GM21737 (cell line): Measurements from ENCODE around the gene VPS9D1.

Experiments used
- ATAC-seq: cut with Tn5 transposase; IDR thresholded peaks from one replicate; pipeline ENCODE4 v1.9.1; 2021; ENCODE audit warnings: mild to moderate bottlenecking, moderate library complexity; ENCODE audit not compliant: unreplicated experiment

Gene VPS9D1

DNA sequence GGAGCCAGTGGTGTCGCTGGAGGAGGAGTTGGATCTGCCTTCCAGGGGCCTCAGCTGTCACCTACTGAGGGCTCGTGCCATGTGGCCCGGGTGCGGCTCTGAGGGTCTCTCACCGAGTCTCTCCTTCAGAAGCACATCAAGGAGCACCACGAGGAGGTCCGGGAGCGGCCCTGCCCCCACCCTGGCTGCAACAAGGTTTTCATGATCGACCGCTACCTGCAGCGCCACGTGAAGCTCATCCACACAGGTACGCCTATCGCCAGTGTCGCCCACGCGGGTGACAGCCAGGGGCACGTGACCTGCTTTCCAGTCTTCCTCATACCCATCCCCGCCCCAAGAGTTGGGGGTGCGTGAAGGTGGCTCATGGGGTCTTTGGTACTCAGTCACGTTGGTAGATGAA lies 13.1 kb upstream of the VPS9D1 start:
- no peak for ATAC-seq

DNA sequence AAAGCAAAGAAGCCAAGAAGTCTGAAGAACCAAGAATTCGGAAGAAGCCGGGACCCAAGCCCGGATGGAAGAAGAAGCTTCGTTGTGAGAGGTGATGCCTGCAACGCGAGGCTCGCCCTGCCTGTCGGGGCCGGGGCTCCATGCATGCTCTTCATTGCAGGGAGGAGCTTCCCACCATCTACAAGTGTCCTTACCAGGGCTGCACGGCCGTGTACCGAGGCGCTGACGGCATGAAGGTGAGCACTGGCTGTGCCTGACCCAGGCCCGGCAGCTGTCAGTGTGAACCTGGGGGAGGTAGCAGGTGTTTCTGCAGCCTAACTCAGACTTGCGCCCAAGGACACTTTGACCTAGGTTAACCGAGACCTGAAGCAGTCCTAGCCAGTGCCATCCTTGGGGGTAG lies 12.6 kb upstream of the VPS9D1 start:
- ATAC-seq = no peak

DNA sequence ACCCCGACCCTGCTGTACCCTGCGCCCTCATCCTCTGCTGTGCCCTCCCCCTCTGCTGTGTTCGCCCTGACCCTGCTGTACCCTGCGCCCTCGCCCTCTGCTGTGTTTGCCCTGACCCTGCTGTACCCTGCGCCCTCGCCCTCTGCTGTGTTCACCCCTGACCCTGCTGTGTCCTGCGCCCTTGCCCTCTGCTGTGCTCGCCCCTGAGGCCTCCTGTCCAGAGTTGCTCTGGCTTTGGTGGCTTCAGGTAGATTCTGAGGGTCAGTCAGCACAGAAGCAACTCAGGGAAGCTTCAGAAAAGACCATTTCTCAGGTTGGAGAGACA lies 12.2 kb upstream of the VPS9D1 start:
- no peak for ATAC-seq

DNA sequence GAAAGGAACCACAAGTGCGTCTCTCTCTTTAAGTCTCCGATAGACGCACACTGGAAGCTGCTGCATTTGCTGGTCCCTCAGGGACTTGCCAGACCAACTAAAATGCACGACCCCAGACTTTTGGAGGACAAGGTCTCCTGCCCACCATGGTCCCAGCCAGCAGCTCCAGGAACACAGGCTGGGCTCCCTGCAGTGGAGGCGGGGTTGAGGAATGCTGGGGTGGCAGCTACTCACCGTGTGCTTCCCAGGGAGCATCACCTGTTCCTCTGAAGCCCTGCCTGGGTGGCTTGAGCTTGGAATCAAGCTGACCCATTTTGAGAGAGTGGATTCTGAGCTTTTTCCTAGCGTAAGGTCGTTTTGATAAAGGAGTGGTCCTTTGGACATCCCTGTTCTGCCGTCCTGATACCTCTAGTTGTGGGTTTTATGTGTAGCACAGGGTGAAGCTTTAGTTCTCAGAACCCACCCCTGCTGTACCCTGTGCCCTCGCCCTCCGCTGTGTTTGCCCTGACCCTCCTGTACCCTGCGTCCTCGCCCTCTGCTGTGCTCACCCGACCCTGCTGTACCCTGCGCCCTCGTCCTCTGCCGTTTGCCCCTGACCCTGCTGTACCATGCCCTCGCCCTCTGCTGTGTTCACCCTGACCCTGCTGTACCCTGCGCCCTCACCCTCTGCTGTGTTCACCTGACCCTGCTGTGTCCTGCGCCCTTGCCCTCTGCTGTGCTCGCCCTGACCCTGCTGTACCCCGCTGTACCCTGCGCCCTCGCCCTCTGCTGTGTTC lies 11.6 kb upstream of the VPS9D1 start:
- no peak for ATAC-seq

DNA sequence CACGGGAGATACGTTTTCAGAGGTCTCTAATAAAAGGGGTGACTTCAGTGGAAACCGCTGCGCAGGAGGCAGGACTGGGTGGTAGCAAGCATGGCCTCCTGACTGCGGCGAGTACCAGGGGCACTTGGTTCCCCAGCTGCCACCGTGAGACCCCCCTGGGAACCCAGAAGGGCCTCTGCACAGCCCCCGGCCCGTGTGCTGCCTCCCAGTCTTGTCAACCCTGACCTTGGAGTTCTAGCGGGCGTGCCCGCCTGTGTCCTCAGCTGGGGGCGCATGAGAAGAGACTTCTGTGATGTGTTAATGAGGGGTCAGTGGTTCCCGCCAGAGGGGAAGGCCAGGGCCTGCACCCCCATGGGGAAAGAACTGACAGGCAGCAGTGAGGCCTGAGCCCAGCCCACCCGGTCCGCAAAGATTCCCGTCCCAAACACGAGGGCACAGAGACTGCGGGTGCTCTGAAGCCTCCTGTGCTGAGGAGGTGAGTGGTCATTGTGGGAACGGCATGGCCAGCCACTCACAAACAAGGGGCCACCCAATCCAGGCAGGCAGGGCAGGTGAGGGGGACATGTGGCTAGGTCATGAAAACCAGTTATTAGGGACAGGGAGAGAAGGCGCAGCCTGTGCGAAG lies 10.0 kb upstream of the VPS9D1 start:
- ATAC-seq = no peak

DNA sequence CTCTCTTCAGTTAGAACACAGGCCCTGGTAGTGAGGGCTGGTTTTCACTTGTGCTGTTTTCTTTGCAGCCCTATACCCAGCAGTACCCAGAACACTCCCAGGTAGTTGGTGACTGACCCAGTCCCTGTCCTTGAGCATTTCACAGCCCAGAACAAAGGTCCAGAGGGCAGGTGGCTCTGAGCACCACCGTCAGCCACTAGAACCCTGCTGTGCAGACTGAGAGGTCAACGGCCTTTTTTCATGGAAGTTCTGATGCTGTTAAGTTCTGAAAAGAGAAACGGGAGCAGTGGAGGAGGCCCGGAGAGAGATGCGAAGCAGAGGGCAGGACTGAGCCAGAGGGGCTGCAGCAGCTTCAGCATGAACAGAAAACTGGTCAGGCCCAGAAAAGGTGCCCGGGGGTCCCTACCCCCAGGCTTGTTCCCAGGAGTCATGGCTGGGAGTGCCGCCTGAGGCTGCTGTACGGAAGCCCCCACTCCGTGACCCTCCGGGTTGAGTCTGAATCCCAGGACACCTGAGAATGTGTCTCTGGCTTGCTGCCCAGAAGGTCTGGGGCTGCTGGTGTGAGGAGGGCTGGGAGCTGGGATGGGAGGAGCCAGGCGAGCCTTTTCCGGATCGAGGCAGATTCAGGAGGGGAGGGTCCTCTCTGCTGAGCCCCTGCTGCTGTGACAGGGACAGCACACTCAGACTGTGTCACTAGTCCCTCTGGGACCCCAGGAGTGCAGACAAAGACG lies 9.3 kb upstream of the VPS9D1 start:
- no peak for ATAC-seq

DNA sequence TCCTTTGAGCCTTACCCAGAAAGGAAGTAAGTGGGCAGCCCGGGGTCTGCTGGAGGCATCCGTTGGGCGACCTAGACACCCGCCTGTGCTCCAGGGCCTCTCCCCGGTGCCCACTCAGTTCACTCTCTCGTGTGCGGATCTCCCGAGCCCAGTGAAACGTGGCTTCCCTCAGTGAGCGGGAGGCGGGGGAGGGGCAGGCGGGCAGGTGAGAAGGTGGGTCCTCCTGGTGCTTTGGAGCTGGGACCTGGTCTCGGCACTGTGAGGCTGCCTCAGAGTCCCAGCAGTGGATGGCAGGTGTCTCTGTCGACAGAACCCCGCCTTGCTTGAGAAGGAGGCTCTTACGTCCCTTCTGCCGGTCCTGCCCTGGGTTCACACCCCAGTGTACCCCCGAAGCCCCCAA lies 8.6 kb upstream of the VPS9D1 start:
- no peak for ATAC-seq

DNA sequence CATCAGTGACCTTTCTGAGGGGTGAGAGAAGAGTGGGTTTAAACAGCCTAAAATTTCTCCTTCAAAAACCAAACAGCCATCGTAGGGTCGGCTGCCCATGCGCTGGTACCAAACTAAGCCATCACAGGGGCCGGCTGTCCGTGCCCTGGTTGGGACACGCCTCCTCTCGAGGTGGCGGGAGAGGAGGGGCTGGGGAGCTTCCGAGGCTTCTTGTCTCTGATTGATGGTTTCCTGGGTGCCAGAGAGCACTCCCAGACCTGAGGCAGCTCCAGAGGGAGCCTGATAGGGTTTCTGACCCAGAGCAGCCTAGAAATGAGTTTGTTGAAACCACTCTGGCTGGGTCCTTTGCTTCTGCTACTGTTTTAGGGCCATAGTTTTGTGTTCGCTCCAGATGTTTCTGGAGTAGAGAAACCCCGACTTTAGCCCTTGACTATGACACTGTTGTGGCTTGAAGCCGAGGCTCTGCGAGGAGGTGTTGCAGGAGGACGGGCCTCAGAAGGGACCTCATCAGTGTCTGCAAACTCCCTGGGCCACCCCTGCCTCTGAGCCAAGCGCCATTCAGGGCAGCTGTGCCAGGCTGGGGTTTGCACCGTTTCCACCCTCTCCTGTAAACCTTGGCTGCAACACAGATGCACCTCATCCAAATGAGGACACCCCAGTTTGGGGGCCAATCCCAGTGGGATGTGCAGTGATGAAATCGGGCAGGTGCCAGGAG lies 6.9 kb upstream of the VPS9D1 start:
- no peak for ATAC-seq

DNA sequence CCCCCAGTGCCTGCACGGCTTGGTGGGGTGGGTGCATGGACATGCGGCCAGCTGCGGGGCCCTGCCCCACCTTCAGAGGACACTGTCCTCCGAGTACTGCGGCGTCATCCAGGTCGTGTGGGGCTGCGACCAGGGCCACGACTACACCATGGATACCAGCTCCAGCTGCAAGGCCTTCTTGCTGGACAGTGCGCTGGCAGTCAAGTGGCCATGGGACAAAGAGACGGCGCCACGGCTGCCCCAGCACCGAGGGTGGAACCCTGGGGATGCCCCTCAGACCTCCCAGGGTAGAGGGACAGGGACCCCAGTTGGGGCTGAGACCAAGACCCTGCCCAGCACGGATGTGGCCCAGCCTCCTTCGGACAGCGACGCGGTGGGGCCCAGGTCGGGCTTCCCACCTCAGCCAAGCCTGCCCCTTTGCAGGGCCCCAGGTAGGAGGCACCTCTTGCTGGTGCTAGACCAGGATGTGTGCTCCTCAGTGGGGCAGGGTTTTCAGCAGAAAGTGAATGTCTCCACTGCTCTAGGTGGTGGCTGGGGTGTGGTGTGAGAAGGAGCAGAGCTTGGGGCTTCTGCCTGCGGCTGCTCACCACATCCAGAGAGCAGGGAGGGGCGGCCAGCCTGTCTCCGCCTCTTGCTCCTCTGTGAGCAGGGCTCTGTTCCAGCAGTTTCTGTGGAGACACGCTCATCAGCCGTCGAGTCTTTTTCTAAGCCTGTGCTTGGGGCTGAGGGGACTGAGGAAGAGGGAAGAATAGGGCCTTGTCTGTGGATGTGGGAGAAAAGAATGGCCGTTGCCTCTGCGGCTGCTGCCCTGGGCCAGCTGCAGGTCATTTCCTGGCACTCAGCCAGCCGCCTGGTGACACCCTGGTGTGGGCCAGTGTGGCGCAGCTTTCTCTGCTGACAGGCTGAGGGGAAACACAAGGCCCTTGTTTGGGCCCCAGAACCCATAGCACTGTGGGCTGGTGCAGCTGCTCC lies 2.9 kb upstream of the VPS9D1 start:
- ATAC-seq = no peak

DNA sequence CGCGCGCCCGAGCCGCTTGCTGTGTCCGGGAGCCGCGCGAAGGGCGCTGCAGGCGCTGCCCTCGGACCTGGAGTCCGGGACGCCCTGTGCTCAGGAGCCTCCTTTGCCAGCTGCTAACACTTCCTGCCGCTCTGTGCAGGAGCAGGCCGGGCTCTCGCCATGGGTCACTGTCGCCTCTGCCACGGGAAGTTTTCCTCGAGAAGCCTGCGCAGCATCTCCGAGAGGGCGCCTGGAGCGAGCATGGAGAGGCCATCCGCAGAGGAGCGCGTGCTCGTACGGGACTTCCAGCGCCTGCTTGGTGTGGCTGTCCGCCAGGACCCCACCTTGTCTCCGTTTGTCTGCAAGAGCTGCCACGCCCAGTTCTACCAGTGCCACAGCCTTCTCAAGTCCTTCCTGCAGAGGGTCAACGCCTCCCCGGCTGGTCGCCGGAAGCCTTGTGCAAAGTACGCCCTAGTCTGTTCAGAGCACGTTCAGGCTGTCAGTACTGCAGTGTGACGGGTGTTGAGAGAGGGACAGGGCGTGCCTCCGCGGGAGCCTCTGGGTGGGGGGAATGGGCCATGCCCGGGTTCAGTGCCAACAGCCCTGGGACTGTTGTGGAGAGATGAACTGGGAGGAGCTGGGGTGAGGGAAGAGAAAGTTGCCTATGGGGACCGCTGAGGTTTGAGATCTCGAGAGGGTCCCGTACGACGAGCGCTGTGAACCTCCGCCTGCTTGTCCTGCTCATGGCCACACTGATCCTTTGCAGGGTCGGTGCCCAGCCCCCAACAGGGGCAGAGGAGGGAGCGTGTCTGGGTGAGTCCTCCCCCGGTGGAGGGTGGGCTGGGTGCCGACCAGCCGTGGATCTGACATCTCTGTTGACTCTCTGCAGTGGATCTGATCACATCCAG lies 1.9 kb upstream of the VPS9D1 start:
- peak; percentile 11 for ATAC-seq

DNA sequence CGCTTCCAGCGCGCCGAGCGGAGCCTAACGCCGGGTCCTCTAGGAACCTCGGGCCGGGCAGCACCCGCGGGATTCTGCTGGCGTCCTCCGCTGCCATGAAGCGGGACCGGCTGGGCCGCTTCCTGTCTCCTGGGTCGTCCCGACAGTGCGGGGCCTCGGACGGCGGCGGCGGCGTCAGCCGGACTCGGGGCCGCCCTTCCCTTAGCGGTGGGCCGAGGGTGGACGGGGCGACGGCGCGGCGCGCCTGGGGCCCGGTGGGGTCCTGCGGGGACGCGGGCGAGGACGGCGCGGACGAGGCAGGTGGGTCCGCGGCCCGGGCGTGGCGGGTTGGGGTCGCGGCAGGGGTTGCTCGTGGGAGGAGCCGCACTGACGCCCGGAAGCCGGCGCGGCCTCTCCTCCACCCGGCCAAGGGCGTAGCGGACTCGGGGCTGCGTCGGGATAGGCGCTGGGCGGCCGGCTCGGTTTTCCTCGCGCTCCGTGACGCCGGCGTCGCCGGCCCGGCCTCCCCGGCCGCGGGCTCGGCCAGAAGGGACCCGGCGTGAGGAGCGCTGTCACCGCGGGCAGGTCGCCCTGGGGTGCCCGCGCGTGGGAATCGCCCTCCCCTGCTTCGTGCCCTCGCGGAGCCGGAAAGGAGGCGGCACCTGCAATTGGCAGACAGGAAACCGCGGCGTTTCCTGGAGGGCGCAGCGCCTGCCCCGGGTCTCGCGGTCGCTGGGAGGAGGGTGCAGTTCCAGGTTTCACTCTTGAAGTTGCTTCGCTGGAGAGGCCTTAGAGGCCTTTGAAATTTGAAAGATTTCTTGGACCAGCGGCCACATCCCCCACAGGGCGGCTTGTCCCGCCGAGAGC lies 1.1 kb upstream of the VPS9D1 start:
- peak; percentile 27 for ATAC-seq

DNA sequence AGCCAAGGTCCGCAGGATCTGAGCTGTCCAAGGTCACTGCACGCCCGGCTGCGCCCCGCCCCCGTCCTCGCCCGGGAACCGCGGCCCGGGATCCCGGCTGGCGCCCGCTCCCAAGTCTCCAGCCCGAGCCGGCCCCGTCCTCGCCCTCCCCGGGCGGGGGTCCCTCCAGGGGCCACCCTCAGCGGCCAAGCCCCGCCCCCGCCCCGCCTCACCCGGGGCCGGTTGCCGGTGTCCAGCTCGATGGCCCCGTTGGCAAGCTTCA lies 216 bp downstream of the VPS9D1 start:
- peak; percentile 23 for ATAC-seq

DNA sequence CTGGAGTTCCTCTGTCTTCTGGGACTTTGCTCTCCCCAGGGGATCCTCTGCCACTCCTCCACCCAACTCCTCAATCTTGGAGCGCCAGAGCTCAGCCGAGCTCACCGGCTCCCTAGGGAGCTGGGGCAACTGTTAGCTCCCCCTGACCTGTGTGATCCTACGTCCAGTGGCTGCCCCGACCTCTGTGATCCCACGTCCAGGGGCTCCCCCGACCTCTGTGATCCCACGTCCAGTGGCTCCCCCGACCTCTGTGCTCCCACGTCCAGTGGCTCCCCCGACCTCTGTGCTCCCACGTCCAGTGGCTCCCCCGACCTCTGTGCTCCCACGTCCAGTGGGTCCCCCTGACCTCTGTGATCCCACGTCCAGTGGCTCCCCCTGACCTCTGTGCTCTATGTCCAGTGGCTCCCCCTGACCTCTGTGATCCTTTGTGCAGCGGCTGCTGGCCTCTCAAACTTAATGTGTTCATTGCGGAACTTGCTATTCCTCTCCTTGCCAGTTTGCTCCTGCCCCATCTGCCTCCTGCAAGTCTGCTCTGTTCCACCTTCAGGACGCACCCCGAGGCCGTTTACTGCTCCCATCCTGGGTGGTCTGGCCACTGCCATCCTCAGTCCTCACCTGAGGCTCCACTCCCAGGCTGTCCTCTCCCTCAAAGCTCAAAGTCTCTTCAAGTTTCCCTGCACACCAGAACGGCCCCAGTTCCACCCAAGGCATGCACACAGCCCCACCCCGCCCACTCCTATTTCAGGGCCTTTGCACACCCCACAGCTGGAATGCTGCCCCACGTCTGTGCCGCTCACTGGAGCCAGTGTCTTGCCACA lies 2.8 kb downstream of the VPS9D1 start:
- ATAC-seq = no peak

DNA sequence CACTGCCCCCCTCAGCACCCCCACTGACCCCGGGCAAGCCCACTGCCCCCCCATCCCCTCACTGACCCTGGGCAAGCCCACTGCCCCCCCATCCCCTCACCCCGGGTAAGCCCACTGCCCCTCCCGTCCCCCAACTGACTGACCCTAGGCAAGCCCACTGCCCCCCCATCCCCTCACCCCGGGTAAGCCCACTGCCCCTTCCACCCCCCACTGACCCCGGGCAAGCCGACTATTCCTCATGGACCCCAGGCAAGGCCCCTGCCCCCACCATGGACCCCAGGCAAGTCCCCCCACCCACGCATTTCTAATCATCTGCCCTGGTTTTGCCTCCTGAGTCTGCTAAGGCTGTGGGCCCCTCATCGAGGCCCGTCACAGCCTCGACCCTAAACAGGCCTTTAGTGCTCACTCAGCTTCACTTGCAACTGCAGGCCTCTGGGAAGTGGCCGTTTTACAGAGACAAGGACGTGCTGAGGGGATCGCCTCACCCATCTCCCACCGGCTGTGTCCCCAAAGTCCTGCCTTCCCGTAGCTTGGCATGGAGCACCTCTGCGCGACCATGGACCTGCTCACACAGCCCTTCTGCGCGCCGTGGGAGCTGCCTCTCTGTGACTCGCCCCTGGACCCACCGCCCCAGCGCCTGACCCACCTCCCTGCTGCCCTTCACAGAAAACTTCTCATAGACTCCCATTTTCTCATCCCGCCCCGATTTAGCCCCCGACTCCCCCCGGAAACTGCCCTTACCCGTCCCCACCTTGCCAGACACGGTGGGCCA lies 3.6 kb downstream of the VPS9D1 start:
- no peak for ATAC-seq

DNA sequence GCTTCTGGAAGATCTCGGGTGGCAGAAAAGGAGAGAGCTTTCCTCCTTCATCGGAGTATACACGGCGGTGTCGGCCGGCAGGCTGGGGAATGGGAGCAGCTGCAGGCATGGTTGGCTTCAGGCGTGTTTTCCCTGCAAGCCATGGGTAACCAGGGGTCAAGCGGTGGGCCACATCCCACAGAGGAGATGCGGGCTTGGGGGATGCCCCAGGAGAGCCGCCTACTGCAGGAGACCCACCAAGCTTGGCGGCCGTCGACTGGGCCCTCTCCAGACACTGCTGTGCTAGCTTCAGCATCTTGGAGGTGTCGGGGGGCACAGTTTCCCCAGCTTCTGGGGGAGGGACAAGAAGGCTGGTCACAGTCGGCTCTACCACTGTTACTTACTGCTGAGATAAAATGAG lies 4.2 kb downstream of the VPS9D1 start:
- no peak for ATAC-seq

DNA sequence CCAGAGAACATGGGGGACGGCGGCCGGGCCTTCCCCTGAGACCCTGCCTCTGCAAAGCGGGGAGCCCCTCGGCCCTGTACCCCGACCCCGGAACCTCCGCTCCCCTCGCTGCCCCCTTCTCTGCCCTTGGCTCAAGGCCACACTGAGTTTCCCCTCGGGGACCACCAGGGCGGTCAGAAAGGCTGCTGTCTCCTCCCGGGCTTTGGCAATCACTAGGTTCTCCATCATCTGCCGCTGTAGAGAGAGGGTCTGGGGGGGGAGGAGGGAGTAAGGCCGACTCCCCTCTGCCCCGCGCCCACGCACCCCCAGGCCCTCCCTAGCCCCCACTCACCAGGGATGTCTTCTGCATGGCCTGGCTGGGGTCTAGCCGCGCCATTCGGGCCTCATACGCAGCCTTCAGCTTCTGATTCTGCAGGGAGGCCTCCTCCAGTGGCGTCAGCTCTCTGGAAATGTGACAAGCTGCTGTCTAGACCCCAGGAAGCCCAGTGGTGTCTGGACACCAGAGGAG lies 8.4 kb downstream of the VPS9D1 start:
- no peak for ATAC-seq
